LoVo (cell line): ENCODE data around the gene GCN1.
A peak's percentile ranks its signal among the peaks of the same experiment; 100 is the strongest.
"Not testable (repeated sequence)": the region's sequence is repeated elsewhere in the genome, so short reads cannot be mapped to it uniquely, and the experiment has no call there.

Experiments
- DNase-seq: peaks from one replicate; pipeline ENCODE4 v3.0.0-alpha.2; 2016; ENCODE audit warnings: low spot score

Gene GCN1

GRCh38 chr12:120194534-120195395, at the start of gene GCN1:
GCN1 (minus strand) TSS chr12:120194715; CDS start chr12:120194697, 18 bp downstream.
- DNase-seq = peak; percentile 90

DNA sequence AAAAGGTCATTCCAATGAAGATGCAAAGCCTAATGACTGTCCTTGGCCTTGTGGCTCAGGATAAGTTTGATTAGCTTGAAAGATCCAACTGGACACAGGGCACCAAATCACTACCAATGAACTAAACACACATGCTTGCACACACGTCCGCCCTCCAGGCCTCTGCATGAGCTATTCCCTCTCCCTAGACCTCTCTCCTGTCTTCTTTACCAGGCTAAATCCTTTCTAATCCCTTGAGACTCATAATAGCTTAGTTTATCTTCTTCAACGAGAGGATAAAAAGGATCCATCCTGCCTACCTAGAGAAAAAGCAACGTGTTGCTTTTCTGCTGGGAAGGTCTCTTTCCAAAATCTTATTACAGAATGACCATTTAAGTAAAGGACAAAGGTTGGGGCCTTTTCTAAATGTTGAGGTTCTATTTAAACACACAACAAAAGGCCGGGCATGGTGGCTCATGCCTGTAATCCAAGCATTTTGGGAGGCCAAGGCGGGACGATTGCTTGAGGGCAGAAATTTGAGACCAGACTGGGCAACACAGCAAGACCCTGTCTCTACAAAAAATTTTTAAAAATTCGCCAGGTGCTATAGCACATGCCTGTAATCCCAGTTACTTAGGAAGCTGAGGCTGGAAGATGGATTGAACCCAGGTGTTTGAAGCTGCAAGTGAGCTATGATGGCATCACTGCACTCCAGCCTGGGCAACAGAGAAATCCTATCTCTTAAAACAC, 48.6 kb upstream of the GCN1 start:
- DNase-seq = no peak

DNA sequence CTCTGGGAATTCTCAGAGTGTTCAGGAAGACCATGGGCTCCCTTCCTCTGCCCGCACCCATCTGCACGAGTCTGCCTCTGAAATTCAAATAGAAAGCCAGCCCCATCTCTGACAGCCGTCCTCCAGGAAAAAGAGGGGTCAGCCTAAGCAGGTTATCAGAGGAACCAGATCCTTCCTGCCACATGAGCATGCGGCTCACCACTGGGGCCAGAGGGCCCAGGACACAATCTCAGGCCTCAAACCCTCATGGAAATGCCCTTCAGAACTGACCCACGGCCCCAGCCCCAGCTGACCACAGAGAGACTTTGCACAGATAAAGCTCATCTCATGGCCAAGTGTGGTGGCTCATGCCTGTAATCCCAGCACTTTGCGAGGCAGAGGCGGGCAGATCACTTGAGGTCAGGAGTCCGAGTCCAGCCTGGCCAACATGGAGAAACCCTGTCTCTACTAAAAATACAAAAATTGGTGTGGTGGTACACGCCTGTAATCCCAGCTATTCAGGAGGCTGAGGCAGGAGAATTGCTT, 47.8 kb upstream of the GCN1 start:
- no peak for DNase-seq

- DNase-seq = no peak
Measured at GRCh38 chr12:120241561-120242274, 47.2 kb upstream of the GCN1 start.

DNA sequence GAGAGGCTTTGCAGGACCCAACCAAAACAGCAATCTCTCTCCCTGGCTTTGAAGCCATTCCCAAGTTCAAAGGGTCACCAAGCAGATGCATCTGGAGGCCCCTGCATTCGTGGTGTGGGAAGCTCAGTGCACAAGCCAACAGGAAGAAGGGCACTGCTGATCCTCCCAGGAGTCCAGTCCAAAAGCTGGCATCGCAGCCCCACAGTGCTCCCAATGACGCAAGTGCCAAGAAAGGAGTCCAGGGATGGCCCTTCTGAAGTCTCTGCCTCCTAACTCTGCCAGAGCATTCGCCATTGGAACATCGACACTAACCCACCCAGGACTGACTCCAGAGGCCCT, 45.9 kb upstream of the GCN1 start:
- no peak for DNase-seq

GRCh38 chr12:120239776-120240494, 45.4 kb upstream of the GCN1 start:
- no peak for DNase-seq

DNA sequence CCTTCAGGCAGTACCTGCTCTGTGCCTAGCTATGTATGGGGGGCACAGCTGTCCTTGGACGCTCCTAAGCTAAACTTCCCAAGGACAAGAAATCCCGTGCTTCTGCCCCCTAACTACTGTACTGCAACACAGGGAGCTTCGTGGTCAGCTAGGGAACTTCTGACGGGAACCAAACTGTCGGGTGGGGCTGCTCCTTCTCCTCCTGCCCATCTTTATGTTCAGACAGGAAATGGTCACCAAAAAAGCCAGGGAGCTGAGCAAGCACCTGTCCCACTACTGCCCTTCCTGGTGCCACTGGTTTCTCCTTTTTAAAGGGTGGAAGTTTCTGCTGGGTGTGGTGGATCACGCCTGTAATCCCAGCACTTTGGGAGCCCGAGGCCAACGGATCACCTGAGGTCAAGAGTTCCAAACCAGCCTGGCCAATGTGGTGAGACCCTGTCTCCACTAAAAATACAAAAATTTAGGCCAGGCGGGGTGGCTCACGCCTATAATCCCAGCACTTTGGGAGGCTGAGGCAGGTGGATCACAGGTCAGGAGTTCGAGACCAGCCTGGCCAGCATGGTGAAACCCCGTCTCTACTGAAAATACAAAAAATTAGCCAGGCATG, 44.4 kb upstream of the GCN1 start:
- no peak for DNase-seq

- DNase-seq = no peak
Measured at GRCh38 chr12:120238217-120238616, 43.7 kb upstream of the GCN1 start.

GRCh38 chr12:120237360-120238171, 43.1 kb upstream of the GCN1 start:
- DNase-seq = peak; percentile 65

DNA sequence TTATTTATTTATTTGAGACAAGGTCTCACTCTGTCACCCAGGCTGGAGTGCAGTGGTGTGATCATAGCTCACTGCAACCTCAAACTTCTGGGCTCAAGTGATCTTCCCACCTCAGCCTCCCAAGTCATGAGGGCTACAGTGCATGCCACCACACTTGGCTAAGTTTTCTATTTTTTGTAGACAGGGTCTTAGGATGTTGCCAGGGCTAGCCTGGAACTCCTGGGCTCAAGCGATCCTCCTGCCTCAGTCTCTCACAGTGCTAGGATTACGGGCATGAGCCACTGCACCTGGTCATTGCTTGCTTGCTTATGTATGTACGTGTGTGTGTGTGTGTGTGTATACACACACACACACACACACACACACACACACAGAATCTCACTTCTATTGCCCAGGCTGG, 42.3 kb upstream of the GCN1 start:
- not testable (repeated sequence) for DNase-seq

DNA sequence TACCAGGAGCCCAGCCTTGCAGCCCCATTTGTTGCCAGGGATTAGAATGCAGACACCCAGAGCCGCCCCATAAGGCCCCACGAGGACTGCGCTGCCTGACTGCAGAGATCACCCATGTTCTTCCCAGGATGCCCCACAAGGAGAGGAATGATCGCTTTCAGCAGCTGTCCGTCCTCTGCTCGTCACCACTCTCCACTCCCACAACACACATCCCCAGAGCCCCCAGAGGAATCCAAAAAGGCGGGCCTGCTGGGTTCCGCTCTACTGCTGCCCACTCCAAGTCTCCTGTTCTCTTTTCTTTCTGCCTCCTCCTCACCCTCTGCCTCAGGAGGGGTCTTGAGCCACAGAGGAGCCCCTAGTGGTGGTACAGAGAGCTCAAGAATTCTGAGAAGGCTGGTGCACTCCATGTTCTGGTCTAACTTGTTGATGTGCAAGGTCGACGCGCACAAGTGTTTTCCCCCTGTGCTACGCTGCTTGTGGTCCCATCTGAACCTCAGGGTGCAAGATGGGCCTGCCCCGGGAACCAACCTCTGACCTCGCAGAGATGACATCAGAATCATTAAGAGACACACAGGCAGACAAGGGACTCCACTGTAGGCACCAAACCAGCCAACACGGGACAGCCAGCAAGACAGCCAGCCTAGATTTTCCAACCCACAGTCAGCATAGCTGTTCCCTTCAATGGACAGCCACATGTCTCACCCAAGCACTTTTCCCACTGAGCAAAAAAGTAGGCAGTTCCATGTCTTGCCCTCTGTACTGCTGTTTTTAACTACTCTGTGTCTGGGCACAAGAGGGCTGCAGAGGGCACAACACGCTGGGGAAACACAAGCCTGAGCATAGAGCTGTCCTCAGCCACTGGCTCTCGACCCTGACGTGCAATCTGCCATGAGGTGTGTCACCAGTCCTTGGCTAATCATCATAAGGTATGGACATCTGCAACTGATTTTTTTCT, 41.1 kb upstream of the GCN1 start:
- no peak for DNase-seq

DNA sequence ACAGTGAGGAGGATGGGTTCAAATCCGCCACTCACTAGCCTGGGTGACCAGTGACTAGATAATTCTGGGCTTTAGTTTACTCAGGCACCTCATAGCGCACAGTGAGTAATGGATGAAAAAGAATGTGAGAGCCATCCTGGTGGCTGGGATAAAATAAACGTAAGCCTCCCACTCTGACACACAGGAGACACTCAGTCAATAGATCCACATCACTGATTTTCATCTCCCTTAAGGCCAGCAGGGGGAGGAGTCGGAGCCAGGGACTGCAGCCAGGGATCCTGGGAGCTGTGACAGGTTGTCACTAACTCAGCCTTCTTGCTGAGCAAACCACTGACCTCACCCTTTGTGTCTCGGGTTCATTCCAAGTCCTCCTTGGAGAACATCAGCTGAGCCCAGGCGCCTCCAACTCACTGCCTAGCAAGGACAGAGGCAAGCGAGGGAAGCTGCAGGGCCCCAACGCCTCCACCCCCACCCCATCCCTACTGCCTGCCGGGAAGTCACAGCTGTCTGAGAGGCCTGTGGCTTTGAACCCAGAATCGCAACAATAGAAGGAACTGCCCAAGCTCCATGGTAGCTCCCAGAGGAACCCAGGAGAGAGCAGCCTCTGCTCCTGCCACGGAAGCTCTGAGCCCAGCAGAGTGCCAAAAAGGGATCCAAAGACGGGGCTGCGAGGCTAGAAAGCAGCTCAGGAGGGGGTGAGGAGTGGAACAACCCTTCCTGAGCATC, 40.3 kb upstream of the GCN1 start:
- peak; percentile 50 for DNase-seq

DNA sequence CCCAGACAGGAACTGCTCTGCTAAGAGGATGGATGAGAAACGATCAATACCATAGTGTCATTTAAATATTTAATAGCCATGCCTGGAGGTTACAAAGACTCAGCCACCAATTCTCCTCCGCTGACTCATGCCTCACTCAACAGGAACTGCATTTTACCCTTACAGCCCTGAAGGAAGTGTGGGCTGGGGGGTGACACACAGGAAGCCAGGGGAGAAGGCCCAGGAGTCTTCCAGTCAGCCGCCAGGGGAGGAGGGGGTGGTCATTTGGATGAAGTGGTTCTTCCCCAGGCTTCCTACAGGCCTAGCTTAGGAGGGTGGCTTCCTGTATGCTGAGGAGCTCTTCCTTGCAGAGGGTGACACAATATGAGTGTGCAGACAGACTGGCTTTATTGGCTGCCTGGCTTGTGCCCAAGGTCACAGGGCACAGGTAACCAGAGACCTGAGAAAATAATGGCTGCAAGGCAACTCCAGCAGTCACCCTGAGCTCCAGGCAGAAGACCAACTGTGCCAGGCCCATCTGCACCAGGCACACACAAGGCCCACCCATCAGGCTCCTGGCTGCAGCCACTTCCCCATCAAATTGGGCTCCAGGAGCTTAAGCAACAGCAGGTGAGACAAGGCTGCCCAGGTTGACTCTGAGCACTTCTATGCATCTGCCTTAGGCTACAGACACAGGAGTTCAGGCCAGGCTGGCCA, 36.9 kb upstream of the GCN1 start:
- DNase-seq = peak; percentile 87

DNA sequence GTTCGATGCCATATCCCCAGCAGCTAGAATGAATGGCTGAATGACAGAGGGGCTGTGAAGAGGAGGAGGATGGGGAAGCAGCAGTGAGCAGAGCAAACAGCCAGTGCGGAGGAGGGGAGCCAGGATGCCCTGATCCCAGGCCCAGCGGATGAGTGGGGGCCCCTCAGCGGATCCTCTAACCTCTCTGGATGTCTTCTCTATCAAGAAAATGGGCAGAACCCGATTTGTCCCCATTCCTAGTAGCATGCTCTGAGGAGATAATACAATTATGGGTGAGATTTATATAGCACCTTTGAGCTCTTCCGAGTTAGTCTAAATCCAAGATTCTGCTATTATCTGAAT, 36.4 kb upstream of the GCN1 start:
- no peak for DNase-seq

GRCh38 chr12:120230326-120230973, 35.9 kb upstream of the GCN1 start:
- peak; percentile 89 for DNase-seq

DNA sequence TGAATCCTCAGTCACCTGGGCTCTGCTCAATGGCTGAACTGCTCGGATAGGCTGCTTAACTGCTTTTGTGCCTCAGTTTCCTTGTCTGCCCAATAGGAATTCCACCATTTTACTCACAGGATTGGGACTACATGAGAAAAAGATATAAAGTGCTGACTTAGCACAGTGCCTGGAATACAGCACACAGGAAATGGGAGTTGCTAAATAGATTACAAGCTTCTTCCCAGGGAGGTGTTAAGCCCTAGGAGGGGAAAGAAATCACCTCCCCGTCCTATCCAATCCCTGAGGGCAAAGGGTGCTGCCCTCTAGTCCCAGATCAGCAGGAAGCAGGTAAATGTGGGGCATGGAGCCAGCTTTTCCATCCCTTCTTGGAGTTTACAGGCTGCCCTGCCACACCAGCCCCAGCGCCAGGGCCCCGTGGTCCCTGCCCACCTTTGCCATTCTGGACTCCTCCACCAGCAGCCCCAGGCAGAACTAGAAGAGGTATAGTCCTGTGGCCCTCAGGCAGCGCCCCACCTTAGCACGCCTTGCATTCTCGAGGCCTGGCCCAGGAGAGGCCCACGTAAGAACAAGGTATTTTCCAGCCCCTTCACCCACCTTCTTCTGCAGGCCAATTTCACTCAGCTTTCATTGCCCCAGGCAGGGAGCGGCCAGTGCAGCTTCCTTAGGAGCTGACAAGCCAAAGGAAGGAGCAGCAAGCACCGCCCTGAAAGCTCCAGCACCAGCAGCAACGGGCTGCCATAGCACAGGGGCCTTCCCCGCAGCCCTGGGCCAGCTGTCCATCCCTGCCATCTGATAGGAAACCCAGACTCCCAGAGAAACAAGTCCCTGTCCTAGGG, 35.2 kb upstream of the GCN1 start:
- peak; percentile 65 for DNase-seq

DNA sequence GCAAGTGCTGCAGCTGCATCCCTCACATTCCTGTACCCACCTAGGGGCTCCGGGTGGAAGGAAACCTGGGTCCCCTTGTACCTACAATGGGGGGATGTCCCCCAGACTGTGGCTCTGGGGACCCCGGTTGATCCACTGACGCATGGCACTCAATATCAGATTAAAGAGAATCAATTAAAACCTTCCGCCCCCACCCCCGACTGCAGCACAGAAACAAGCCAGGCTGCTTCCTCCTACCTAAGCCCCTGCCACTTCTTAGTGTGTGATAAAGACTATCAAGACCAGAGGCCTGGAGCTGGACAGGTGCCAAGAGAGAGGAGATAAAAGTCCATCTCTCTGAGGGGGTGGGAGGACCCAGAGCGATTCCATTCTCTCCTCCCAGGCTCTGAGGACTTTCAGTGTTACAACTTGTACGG, 34.6 kb upstream of the GCN1 start:
- DNase-seq = peak; percentile 39
